ENCODE results near the gene STX1B. TPM values are rescaled to one million over a fixed set of nuclear protein-coding genes. Genes with fewer than 3 reads are reported as not detected.

Gene STX1B
- total RNA-seq, 1 experiment from 2014 or later = 3.9 TPM

GRCh38 chr16:30956601-30957455 is 53.6 kb downstream of the STX1B start:
- Histone ChIP-seq H3F3A (ENCODE audit: insufficient read depth, low read depth) (peaks cover 48% of the 10 kb centered on the region), H3K36me3 (ENCODE audit: low read depth) (peaks cover 29% of the 10 kb centered on the region), H3K27me3 (ENCODE audit: insufficient read depth, low read depth) (no peaks in the 10 kb centered on the region), H3K9me3 (ENCODE audit: insufficient read depth, low read depth) (no peaks in the 10 kb centered on the region), H3K4me3 (peak overlapping the region; percentile 97), H3K4me2 (peak overlapping the region; percentile 91), H3K27ac (peak overlapping the region; percentile 82), H3K4me1 (replicated peaks; ENCODE audit: insufficient read depth) (peaks cover 9% of the 10 kb centered on the region), H3K9me2 (ENCODE audit: insufficient read depth) (no peaks in the 10 kb centered on the region), H2AFZ (peak overlapping the region; percentile 100), H3K79me2 (ENCODE audit: low read depth) (peaks cover 22% of the 10 kb centered on the region), H4K20me1 (ENCODE audit: insufficient read depth) (peaks cover 16% of the 10 kb centered on the region; the same call in 1 of the 2 replicates)
- ChIA-PET POLR2A (ENCODE audit: unreplicated experiment) (no interaction called here), CTCF (no interaction called here)
- DNase-seq = peak; percentile 84 to 90
- intact Hi-C loops (cut with micrococcal nuclease; ENCODE audit: unreplicated experiment) = loop anchor here (1.0 to 10.0 kb wide), 3 partner anchors 34 to 908 kb away; partner anchors contain the start of genes ARMC5 and FBXL19
- TF ChIP-seq CTCF (conservative IDR thresholded peaks at IDR 0.05) = peak; percentile 23
- TF ChIP-seq EZH2 (IDR thresholded peaks at IDR 0.05; ENCODE audit: low read depth) = no peak
- BruUV-seq (replicated peaks) = TSS peak; percentile 88

GRCh38 chr16:30954993-30955392 is 55.4 kb downstream of the STX1B start:
- DNase-seq = peak in 1 of 2 experiments; percentile 30
- H3K4me1 ChIP-seq (replicated peaks; ENCODE audit: insufficient read depth) = peaks cover 18% of the 10 kb centered on the region
- peaks cover 56% of the 10 kb centered on the region for H3F3A ChIP-seq (ENCODE audit: insufficient read depth, low read depth)
- H3K27me3 ChIP-seq (ENCODE audit: insufficient read depth, low read depth) = no peaks in the 10 kb centered on the region
- peaks cover 17% of the 10 kb centered on the region for H3K79me2 ChIP-seq (ENCODE audit: low read depth)
- peaks cover 12% of the 10 kb centered on the region for H3K36me3 ChIP-seq (ENCODE audit: low read depth)
- H3K4me3 ChIP-seq = no peak overlapping the region
- H3K4me2 ChIP-seq = no peak overlapping the region
- POLR2A ChIA-PET (ENCODE audit: unreplicated experiment) = no interaction called here
- no peaks in the 10 kb centered on the region for H3K9me3 ChIP-seq (ENCODE audit: insufficient read depth, low read depth)
- H3K27ac ChIP-seq = no peak overlapping the region
- no peaks in the 10 kb centered on the region for H3K9me2 ChIP-seq (ENCODE audit: insufficient read depth)
- intact Hi-C loops (cut with micrococcal nuclease; ENCODE audit: unreplicated experiment) = loop anchor here (10.0 kb wide), 2 partner anchors 500 to 910 kb away; partner anchors contain the start of gene ARMC5
- CTCF ChIA-PET = no interaction called here
- TF ChIP-seq EZH2 (IDR thresholded peaks at IDR 0.05; ENCODE audit: low read depth) (no peak), CTCF (conservative IDR thresholded peaks at IDR 0.05) (no peak)
- no peak overlapping the region for H2AFZ ChIP-seq
- BruUV-seq (replicated peaks) = no TSS peak
- peaks cover 8% of the 10 kb centered on the region; the same call in 1 of the 2 replicates for H4K20me1 ChIP-seq (ENCODE audit: insufficient read depth)

- H3K4me2 ChIP-seq = no peak overlapping the region
- no peak overlapping the region for H2AFZ ChIP-seq
- H3F3A ChIP-seq (ENCODE audit: insufficient read depth, low read depth) = peaks cover 53% of the 10 kb centered on the region; the same call in 1 of the 2 replicates
- no peak overlapping the region for H3K4me3 ChIP-seq
- no peaks in the 10 kb centered on the region for H3K36me3 ChIP-seq (ENCODE audit: low read depth)
- H3K4me1 ChIP-seq (replicated peaks; ENCODE audit: insufficient read depth) = peaks cover 17% of the 10 kb centered on the region
- H3K27me3 ChIP-seq (ENCODE audit: insufficient read depth, low read depth) = no peaks in the 10 kb centered on the region
- ChIA-PET POLR2A (ENCODE audit: unreplicated experiment) (no interaction called here), CTCF (interaction anchor here (0.6 kb wide), 2 partner anchors 189 to 476 kb away, joined by 3 read pairs; no protein-coding TSS in a partner anchor)
- H3K9me3 ChIP-seq (ENCODE audit: insufficient read depth, low read depth) = no peaks in the 10 kb centered on the region
- DNase-seq = peak in 1 of 2 experiments; percentile 41
- H3K27ac ChIP-seq = no peak overlapping the region
- intact Hi-C loops (cut with micrococcal nuclease; ENCODE audit: unreplicated experiment) = loop anchor here (10.0 kb wide), 2 partner anchors 501 to 911 kb away; partner anchors contain the start of gene ARMC5
- BruUV-seq (replicated peaks) = no TSS peak
- TF ChIP-seq CTCF (conservative IDR thresholded peaks at IDR 0.05) (peak; percentile 79), EZH2 (IDR thresholded peaks at IDR 0.05; ENCODE audit: low read depth) (no peak)
- H3K9me2 ChIP-seq (ENCODE audit: insufficient read depth) = no peaks in the 10 kb centered on the region
- peaks cover 2% of the 10 kb centered on the region; the same call in 1 of the 2 replicates for H4K20me1 ChIP-seq (ENCODE audit: insufficient read depth)
- H3K79me2 ChIP-seq (ENCODE audit: low read depth) = peaks cover 4% of the 10 kb centered on the region
Observed at GRCh38 chr16:30953511-30954124, 56.8 kb downstream of the STX1B start.
